RWPE2 (cell line): ENCODE data around the gene AOPEP.

Source experiments
- ATAC-seq: fragments of 200-7000 bp; cut with Tn5 transposase; 3 replicates; pipeline ENCODE4 v1.9.1; 2021; ENCODE audit warnings: low read depth
- DNase-seq: peaks from one replicate; pipeline ENCODE4 v3.0.0-alpha.2; 2020; ENCODE audit warnings: low spot score
- H3K27ac ChIP-seq: fragments of 450-650 bp; 2 replicates; pipeline ENCODE4 v1.5.1; 2017; ENCODE audit warnings: mild to moderate bottlenecking; ENCODE audit not compliant: poor library complexity, severe bottlenecking
- H3K27me3 ChIP-seq: fragments of 250-450 bp; sonication (Bioruptor Pico); 2 replicates; pipeline ENCODE4 v1.5.1; 2021; ENCODE audit warnings: mild to moderate bottlenecking, moderate library complexity; ENCODE audit not compliant: insufficient read depth, poor library complexity, severe bottlenecking
- H3K36me3 ChIP-seq: fragments of 250-450 bp; sonication (Bioruptor Pico); 2 replicates; pipeline ENCODE4 v1.5.1; 2020; ENCODE audit warnings: low read depth, mild to moderate bottlenecking, moderate library complexity
- H3K4me1 ChIP-seq: fragments of 250-450 bp; sonication (Bioruptor Pico); 2 replicates; pipeline ENCODE4 v1.5.1; 2021; ENCODE audit warnings: mild to moderate bottlenecking, moderate library complexity; ENCODE audit not compliant: insufficient read depth, poor library complexity, severe bottlenecking
- H3K4me3 ChIP-seq: fragments of 250-450 bp; sonication (Bioruptor Pico); 2 replicates; pipeline ENCODE4 v1.5.1; 2021; ENCODE audit warnings: mild to moderate bottlenecking, moderate library complexity; ENCODE audit not compliant: severe bottlenecking
- H3K9me3 ChIP-seq: fragments of 250-450 bp; sonication (Bioruptor Pico); 2 replicates; pipeline ENCODE4 v1.5.1; 2021; ENCODE audit warnings: mild to moderate bottlenecking, moderate library complexity; ENCODE audit not compliant: severe bottlenecking
- TF ChIP-seq, protein P1 (sequence below): fragments of 450-650 bp; IDR thresholded peaks from one replicate; pipeline ENCODE4 v1.5.1; 2017; ENCODE audit warnings: mild to moderate bottlenecking, moderate library complexity; ENCODE audit not compliant: poor library complexity, severe bottlenecking

AOPEP gene

DNA sequence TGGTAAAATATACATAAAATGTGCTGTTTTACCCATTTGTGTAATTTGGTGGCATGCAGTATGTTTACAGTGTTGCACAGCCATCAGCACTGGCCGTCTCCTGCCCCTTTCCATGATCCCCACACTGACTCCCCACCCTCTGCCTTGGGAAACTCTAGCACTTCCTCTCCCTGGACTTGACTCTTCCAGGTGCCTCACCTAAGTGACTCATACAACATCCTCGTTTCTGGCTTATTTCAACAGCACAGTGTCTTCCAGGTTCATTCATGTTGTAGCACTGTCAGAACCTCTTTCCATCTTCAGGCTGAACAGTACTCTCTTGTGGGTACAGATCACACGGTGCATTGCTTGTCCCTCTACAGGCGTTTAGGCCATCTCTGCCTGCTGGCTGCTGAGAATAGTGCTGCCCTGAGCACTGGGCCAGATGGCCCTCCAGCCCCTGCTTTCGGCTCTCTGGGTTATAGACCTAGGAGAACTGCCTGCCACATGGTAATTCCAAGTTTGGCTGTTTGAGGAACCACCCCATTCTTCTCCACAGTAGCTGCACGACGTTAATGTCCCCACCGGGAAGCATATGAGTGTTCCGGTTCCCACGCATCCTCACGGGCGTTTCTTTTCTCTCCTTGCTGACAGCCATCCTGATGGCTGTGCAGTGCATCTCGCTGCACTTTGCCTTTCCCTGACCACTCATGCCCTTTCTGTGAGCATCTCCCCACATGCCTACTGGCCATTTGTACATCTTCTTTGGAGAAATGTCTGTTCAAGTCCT lies 379.2 kb downstream of the AOPEP start:
- peak overlapping the region; percentile 95 for H3K27ac ChIP-seq

DNA sequence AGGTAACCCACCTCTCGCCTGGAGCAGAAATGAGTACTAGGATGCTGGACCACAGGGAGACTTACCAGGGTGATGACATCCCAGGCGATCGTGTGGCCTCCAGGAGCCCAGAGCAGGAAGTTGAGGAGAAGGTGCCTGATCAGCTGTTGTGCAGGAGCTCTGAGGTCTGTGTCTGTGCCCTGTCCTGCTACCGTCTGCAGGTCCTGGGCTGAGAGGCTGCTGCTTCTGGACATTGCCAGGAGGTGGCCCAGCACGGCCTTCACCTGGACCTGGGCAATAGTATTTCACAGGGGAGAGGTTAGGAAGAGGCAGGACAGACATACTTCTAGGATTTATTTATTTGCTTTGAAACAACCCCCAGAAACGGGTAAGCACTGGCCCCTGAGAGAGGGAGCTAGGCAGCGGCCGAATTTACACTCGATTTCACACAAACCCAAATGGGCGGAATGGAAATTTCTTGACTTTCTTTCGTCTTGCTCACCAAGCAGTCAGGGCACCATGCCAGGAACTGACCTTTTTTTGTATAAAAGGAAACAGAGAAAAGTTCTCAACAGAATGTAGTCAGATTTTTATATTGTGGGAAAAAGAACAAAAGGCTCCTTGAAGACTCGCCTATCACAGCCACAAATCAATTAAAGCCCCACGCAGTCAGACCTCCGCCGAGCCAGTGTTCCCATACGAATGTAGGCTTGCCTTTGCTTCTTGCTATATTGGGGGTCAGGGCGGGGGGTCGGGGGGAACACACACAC lies 380.7 kb downstream of the AOPEP start:
- TF ChIP-seq, protein P1, sequence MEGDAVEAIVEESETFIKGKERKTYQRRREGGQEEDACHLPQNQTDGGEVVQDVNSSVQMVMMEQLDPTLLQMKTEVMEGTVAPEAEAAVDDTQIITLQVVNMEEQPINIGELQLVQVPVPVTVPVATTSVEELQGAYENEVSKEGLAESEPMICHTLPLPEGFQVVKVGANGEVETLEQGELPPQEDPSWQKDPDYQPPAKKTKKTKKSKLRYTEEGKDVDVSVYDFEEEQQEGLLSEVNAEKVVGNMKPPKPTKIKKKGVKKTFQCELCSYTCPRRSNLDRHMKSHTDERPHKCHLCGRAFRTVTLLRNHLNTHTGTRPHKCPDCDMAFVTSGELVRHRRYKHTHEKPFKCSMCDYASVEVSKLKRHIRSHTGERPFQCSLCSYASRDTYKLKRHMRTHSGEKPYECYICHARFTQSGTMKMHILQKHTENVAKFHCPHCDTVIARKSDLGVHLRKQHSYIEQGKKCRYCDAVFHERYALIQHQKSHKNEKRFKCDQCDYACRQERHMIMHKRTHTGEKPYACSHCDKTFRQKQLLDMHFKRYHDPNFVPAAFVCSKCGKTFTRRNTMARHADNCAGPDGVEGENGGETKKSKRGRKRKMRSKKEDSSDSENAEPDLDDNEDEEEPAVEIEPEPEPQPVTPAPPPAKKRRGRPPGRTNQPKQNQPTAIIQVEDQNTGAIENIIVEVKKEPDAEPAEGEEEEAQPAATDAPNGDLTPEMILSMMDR, result no peak
- Histone ChIP-seq H3K4me1 (peaks cover 36% of the 10 kb centered on the region), H3K27me3 (no peaks in the 10 kb centered on the region), H3K9me3 (no peaks in the 10 kb centered on the region), H3K27ac (peak overlapping the region; percentile 95), H3K4me3 (no peak overlapping the region), H3K36me3 (peaks cover 54% of the 10 kb centered on the region)
- ATAC-seq (no peak), DNase-seq (no peak)

More for the DNA sequence above, 379.2 kb downstream of the AOPEP start:
- DNase-seq (no peak), ATAC-seq (peak; percentile 90)
- H3K9me3 ChIP-seq, result no peaks in the 10 kb centered on the region
- H3K27me3 ChIP-seq, result no peaks in the 10 kb centered on the region
- H3K4me3 ChIP-seq, result no peak overlapping the region
- H3K4me1 ChIP-seq, result peaks cover 48% of the 10 kb centered on the region
- peaks cover 55% of the 10 kb centered on the region for H3K36me3 ChIP-seq
- TF ChIP-seq, protein P1, result no peak

DNA sequence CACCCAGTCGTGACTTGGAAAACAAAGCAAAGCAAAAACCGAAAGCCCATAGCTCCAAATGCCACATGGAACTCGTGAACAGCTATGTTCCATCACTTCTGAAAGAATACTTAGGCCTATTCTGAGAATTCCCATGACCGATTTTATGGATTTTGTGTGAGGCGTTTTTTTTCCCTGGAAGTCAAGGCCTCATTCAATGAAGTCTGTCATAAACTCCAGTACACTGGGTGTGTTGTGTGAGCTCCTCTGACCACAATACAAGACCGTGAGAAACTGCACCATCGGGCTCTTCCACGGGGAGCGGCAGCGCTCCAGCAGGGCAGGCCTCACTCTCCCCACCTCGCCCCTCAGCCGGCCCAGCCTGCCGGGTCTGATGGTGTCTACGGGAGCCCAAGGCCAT lies 381.5 kb downstream of the AOPEP start:
- H3K9me3 ChIP-seq, result no peaks in the 10 kb centered on the region
- H3K27me3 ChIP-seq, result no peaks in the 10 kb centered on the region
- DNase-seq, result no peak
- ATAC-seq, result no peak
- H3K4me3 ChIP-seq, result no peak overlapping the region
- H3K27ac ChIP-seq, result peak overlapping the region; percentile 95
- H3K36me3 ChIP-seq, result peaks cover 54% of the 10 kb centered on the region
- peaks cover 28% of the 10 kb centered on the region for H3K4me1 ChIP-seq
- TF ChIP-seq, protein P1, result no peak

DNA sequence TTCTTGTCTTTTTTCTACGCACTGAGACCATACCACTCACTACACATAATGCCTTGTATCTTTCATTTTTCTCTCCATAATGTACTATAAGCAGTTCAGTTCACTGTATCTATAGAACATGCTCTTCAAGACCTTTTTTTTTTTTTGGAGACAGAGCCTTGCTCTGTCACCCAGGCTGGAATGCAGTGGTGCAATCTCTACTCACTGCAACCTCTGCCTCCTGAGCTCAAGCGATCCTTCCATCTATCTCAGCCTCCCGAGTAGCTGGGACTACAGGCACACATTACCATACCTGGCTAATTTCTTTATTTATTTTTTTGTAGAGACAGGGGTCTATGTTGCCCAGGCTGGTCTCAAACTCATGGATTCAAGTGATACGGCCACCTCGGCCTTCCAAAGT lies 382.3 kb downstream of the AOPEP start:
- Histone ChIP-seq H3K27ac (no peak overlapping the region), H3K27me3 (no peaks in the 10 kb centered on the region), H3K4me3 (no peak overlapping the region), H3K36me3 (peaks cover 54% of the 10 kb centered on the region), H3K4me1 (peaks cover 27% of the 10 kb centered on the region), H3K9me3 (no peaks in the 10 kb centered on the region)
- TF ChIP-seq, protein P1, result no peak
- ATAC-seq (no peak), DNase-seq (no peak)
